ENCODE measurements around the gene NFIA. TPM values are rescaled to one million over a fixed set of nuclear protein-coding genes. Genes with fewer than 3 reads are reported as not detected.

Gene NFIA
- total and polyA plus RNA-seq, 9 of the 15 experiments (the other 6 are each of a cell fraction or from before 2014, with no cell fraction given): 5.3 to 24.9 (median 9.8) TPM

- TF ChIP-seq ASH1L (IDR thresholded peaks at IDR 0.05; ENCODE audit: borderline replicate concordance, low read depth, partially characterized antibody): no peak
- no peak for TF ChIP-seq RFX5 (IDR thresholded peaks at IDR 0.05; ENCODE audit: low read depth, low read length)
- TF ChIP-seq ZFPM2 (CRISPR knock-in tag; IDR thresholded peaks at IDR 0.05): no peak
- TF ChIP-seq BRCA1 (IDR thresholded peaks at IDR 0.05): no peak
- no peak for TF ChIP-seq BRCA1 (CRISPR knock-in tag; IDR thresholded peaks at IDR 0.05)
- TF ChIP-seq ZKSCAN1 (IDR thresholded peaks at IDR 0.05; ENCODE audit: low read depth, low read length): no peak
- TF ChIP-seq RBFOX2 (IDR thresholded peaks at IDR 0.05; ENCODE audit: low read depth, low read length): 0 out of 2 replicates have a peak, but pooled peaks have one; percentile 29
- TF ChIP-seq, protein P1, sequence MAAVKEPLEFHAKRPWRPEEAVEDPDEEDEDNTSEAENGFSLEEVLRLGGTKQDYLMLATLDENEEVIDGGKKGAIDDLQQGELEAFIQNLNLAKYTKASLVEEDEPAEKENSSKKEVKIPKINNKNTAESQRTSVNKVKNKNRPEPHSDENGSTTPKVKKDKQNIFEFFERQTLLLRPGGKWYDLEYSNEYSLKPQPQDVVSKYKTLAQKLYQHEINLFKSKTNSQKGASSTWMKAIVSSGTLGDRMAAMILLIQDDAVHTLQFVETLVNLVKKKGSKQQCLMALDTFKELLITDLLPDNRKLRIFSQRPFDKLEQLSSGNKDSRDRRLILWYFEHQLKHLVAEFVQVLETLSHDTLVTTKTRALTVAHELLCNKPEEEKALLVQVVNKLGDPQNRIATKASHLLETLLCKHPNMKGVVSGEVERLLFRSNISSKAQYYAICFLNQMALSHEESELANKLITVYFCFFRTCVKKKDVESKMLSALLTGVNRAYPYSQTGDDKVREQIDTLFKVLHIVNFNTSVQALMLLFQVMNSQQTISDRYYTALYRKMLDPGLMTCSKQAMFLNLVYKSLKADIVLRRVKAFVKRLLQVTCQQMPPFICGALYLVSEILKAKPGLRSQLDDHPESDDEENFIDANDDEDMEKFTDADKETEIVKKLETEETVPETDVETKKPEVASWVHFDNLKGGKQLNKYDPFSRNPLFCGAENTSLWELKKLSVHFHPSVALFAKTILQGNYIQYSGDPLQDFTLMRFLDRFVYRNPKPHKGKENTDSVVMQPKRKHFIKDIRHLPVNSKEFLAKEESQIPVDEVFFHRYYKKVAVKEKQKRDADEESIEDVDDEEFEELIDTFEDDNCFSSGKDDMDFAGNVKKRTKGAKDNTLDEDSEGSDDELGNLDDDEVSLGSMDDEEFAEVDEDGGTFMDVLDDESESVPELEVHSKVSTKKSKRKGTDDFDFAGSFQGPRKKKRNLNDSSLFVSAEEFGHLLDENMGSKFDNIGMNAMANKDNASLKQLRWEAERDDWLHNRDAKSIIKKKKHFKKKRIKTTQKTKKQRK (IDR thresholded peaks at IDR 0.05; ENCODE audit: borderline replicate concordance, low read depth, low read length): no peak
- no peak; the same call in 1 of the 2 replicates for TF ChIP-seq NBN (IDR thresholded peaks at IDR 0.05; ENCODE audit: low read depth)
- peak in 1 of 2 experiments; percentile 35; a peak in 1 of 4 replicates for TF ChIP-seq RCOR1 (IDR thresholded peaks at IDR 0.05; ENCODE audit: borderline replicate concordance in 1 of 2, low read depth in 2 of 2, low read length in 2 of 2)
- no peak for TF ChIP-seq ZBTB7A (IDR thresholded peaks at IDR 0.05; ENCODE audit: borderline replicate concordance, control insufficient read depth, low read depth, low read length)
- TF ChIP-seq ZNF717 (CRISPR knock-in tag; IDR thresholded peaks at IDR 0.05): no peak
- TF ChIP-seq JUN (IDR thresholded peaks at IDR 0.05; ENCODE audit: borderline replicate concordance, low read depth, low read length): no peak
- TF ChIP-seq JUN (CRISPR knock-in tag; IDR thresholded peaks at IDR 0.05; ENCODE audit: borderline replicate concordance): no peak
- no peak for TF ChIP-seq ZNF324 (CRISPR knock-in tag; IDR thresholded peaks at IDR 0.05)
- TF ChIP-seq ARHGAP35 (IDR thresholded peaks at IDR 0.05; ENCODE audit: partially characterized antibody): no peak
- TF ChIP-seq, protein P2, sequence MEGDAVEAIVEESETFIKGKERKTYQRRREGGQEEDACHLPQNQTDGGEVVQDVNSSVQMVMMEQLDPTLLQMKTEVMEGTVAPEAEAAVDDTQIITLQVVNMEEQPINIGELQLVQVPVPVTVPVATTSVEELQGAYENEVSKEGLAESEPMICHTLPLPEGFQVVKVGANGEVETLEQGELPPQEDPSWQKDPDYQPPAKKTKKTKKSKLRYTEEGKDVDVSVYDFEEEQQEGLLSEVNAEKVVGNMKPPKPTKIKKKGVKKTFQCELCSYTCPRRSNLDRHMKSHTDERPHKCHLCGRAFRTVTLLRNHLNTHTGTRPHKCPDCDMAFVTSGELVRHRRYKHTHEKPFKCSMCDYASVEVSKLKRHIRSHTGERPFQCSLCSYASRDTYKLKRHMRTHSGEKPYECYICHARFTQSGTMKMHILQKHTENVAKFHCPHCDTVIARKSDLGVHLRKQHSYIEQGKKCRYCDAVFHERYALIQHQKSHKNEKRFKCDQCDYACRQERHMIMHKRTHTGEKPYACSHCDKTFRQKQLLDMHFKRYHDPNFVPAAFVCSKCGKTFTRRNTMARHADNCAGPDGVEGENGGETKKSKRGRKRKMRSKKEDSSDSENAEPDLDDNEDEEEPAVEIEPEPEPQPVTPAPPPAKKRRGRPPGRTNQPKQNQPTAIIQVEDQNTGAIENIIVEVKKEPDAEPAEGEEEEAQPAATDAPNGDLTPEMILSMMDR (IDR thresholded peaks at IDR 0.05 in 2 of 3, conservative IDR thresholded peaks at IDR 0.05 in 1 of 3; ENCODE audit: insufficient read depth in 2 of 3, low read depth in 1 of 3, low read length in 3 of 3): no peak
- TF ChIP-seq ZNF696 (CRISPR knock-in tag; conservative IDR thresholded peaks at IDR 0.05): no peak
- no peak for TF ChIP-seq POLR2AphosphoS2 (IDR thresholded peaks at IDR 0.05; ENCODE audit: low read length)
- TF ChIP-seq JUND (IDR thresholded peaks at IDR 0.05; ENCODE audit: borderline replicate concordance, low read depth, low read length): peak; percentile 73; the same call in 1 of the 2 replicates
- peak; percentile 65; the same call in 2 of the 3 replicates for TF ChIP-seq JUND (tag; IDR thresholded peaks at IDR 0.05; ENCODE audit: borderline replicate concordance, low read depth, low read length)
- TF ChIP-seq PCBP1 (IDR thresholded peaks at IDR 0.05; ENCODE audit: low read depth, low read length, poor library complexity, severe bottlenecking): no peak
- TF ChIP-seq, protein P3, sequence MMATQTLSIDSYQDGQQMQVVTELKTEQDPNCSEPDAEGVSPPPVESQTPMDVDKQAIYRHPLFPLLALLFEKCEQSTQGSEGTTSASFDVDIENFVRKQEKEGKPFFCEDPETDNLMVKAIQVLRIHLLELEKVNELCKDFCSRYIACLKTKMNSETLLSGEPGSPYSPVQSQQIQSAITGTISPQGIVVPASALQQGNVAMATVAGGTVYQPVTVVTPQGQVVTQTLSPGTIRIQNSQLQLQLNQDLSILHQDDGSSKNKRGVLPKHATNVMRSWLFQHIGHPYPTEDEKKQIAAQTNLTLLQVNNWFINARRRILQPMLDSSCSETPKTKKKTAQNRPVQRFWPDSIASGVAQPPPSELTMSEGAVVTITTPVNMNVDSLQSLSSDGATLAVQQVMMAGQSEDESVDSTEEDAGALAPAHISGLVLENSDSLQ (IDR thresholded peaks at IDR 0.05): peak; percentile 82
Measured at GRCh38 chr1:61141288-61142042, 59.1 kb downstream of the NFIA start (continued).
